ENCODE measurements around the gene ENTPD5.

- no peak for TF ChIP-seq CTCF (IDR thresholded peaks at IDR 0.05; ENCODE audit: poor library complexity)
- TF ChIP-seq EZH2 (IDR thresholded peaks at IDR 0.05; ENCODE audit: borderline replicate concordance), result no peak
Observed at GRCh38 chr14:74008843-74009499, 10.1 kb downstream of the ENTPD5 start.
